PC-9 (cell line): ENCODE measurements around the gene TOM1. TPM values are rescaled to one million over a fixed set of nuclear protein-coding genes. Genes with fewer than 3 reads are reported as not detected.

Source experiments
- BruUV-seq: library from RNA; stranded (reverse); fragments of 400-500 nt; replicated peaks from 2 replicates; lab custom pipeline; 2021; lab: Mats Ljungman, UMichigan
- CTCF ChIA-PET: fragments of 300-600 bp; sonication (Branson Sonifier 250); formaldehyde crosslinking; loops from one replicate; lab custom pipeline; 2022; ENCODE audit warnings: antibody characterized with exemption; lab: Charles Lee
- POLR2A ChIA-PET: fragments of 300-600 bp; sonication (Branson Sonifier 250); formaldehyde crosslinking; loops from one replicate; lab custom pipeline; 2022; ENCODE audit warnings: antibody characterized with exemption; ENCODE audit not compliant: unreplicated experiment; lab: Charles Lee
- DNase-seq, 2 experiments: peaks; one replicate each; pipeline versions ENCODE4 v3.0.0 to v3.0.0-alpha.2; 2015 to 2022; ENCODE audit warnings: mixed read lengths in 1 of 2
- H2AFZ ChIP-seq: fragments of 200-600 bp; sonication (generic); 2 replicates; pipeline ENCODE4 v1.8.1; 2017; ENCODE audit warnings: antibody characterized with exemption
- H3F3A ChIP-seq: fragments of 200-600 bp; sonication (generic); 2 replicates; pipeline ENCODE4 v1.8.1; 2017; ENCODE audit warnings: antibody characterized with exemption, mild to moderate bottlenecking, low read depth; ENCODE audit not compliant: insufficient read depth
- H3K27ac ChIP-seq: fragments of 200-600 bp; sonication (generic); 2 replicates; pipeline ENCODE4 v1.6.1; 2016; ENCODE audit warnings: mixed run types
- H3K27me3 ChIP-seq: fragments of 200-600 bp; sonication (generic); 2 replicates; pipeline ENCODE4 v1.6.1; 2016; ENCODE audit warnings: low read depth, mixed run types; ENCODE audit not compliant: insufficient read depth
- H3K36me3 ChIP-seq: fragments of 200-600 bp; sonication (generic); 2 replicates; pipeline ENCODE4 v1.6.1; 2016; ENCODE audit warnings: low read depth, mixed run types
- H3K4me1 ChIP-seq: fragments of 200-600 bp; sonication (generic); replicated peaks from 2 replicates; pipeline ENCODE4 v1.6.1; 2016; ENCODE audit warnings: mixed run types; ENCODE audit not compliant: insufficient read depth
- H3K4me2 ChIP-seq: fragments of 200-600 bp; sonication (generic); 2 replicates; pipeline ENCODE4 v1.6.1; 2017; ENCODE audit warnings: mixed run types
- H3K4me3 ChIP-seq: fragments of 200-600 bp; sonication (generic); 2 replicates; pipeline ENCODE4 v1.6.1; 2016; ENCODE audit warnings: mixed run types
- H3K79me2 ChIP-seq: fragments of 200-600 bp; sonication (generic); 2 replicates; pipeline ENCODE4 v1.6.1; 2017; ENCODE audit warnings: low read depth, mixed run types
- H3K9me2 ChIP-seq: fragments of 200-600 bp; sonication (generic); 2 replicates; pipeline ENCODE4 v1.8.1; 2017; ENCODE audit warnings: mild to moderate bottlenecking; ENCODE audit not compliant: insufficient read depth
- H3K9me3 ChIP-seq: fragments of 200-600 bp; sonication (generic); 2 replicates; pipeline ENCODE4 v1.8.1; 2016; ENCODE audit warnings: low read depth; ENCODE audit not compliant: insufficient read depth
- H4K20me1 ChIP-seq: fragments of 200-600 bp; sonication (generic); 2 replicates; pipeline ENCODE4 v1.8.1; 2017; ENCODE audit not compliant: insufficient read depth
- CTCF ChIP-seq: fragments of 200-600 bp; sonication (generic); conservative IDR thresholded peaks from 2 replicates; pipeline ENCODE4 v1.6.1; 2017; ENCODE audit warnings: mixed run types, antibody characterized with exemption, mild to moderate bottlenecking, moderate library complexity
- EZH2 ChIP-seq: fragments of 200-600 bp; sonication (generic); IDR thresholded peaks from 2 replicates; pipeline ENCODE4 v1.8.0; 2017; ENCODE audit warnings: antibody characterized with exemption, low read depth
- intact Hi-C: fragments of 100-400 bp; cut with micrococcal nuclease; formaldehyde crosslinking; loops from one replicate; pipeline ENCODE4 v1.10.0; 2022; ENCODE audit not compliant: unreplicated experiment
- total RNA-seq: library from RNA; stranded (reverse); gene quantifications from 2 replicates; pipeline ENCODE4 v1.2.3, GENCODE V29; 2021

TOM1 gene
- total RNA-seq, 1 experiment from 2014 or later = 43.6 TPM

GRCh38 chr22:35367331-35367886 lies 67.7 kb downstream of the TOM1 start:
- TF ChIP-seq CTCF (no peak), EZH2 (no peak)
- ChIA-PET CTCF (no interaction called here), POLR2A (no interaction called here)
- Histone ChIP-seq H3K9me2 (no peaks in the 10 kb centered on the region), H4K20me1 (no peaks in the 10 kb centered on the region), H3K27ac (no peak overlapping the region), H3K79me2 (no peaks in the 10 kb centered on the region), H3K36me3 (no peaks in the 10 kb centered on the region), H3K4me3 (no peak overlapping the region), H2AFZ (no peak overlapping the region), H3F3A (peaks cover 56% of the 10 kb centered on the region), H3K9me3 (no peaks in the 10 kb centered on the region), H3K4me1 (peaks cover 50% of the 10 kb centered on the region), H3K4me2 (no peak overlapping the region), H3K27me3 (no peaks in the 10 kb centered on the region)
- intact Hi-C loops = no loop called here
- DNase-seq = no peak
- BruUV-seq = no TSS peak

GRCh38 chr22:35368386-35368785 lies 68.7 kb downstream of the TOM1 start:
- Histone ChIP-seq H2AFZ (no peak overlapping the region), H4K20me1 (no peaks in the 10 kb centered on the region), H3K4me2 (0 out of 2 replicates have a peak overlapping the region, but pooled peaks have one; percentile 3), H3F3A (peaks cover 49% of the 10 kb centered on the region), H3K4me1 (peaks cover 57% of the 10 kb centered on the region), H3K27ac (no peak overlapping the region), H3K9me3 (no peaks in the 10 kb centered on the region), H3K36me3 (no peaks in the 10 kb centered on the region), H3K4me3 (no peak overlapping the region), H3K27me3 (no peaks in the 10 kb centered on the region), H3K9me2 (no peaks in the 10 kb centered on the region), H3K79me2 (no peaks in the 10 kb centered on the region)
- CTCF ChIA-PET = interaction anchor here (1.2 kb wide), 1 partner anchor 11 kb away, joined by 9 read pairs; no protein-coding TSS in a partner anchor
- POLR2A ChIA-PET = interaction anchor here (0.6 kb wide), 1 partner anchor 218 kb away, joined by 8 read pairs; no protein-coding TSS in a partner anchor
- TF ChIP-seq EZH2 = no peak
- TF ChIP-seq CTCF = no peak
- intact Hi-C loops = no loop called here
- no TSS peak for BruUV-seq
- DNase-seq = peak in 1 of 2 experiments; percentile 60

- Histone ChIP-seq H3K4me1 (peaks cover 47% of the 10 kb centered on the region), H3K27ac (no peak overlapping the region), H4K20me1 (no peaks in the 10 kb centered on the region), H3K9me3 (no peaks in the 10 kb centered on the region), H3K27me3 (no peaks in the 10 kb centered on the region), H3K4me2 (no peak overlapping the region), H2AFZ (no peak overlapping the region), H3K4me3 (no peak overlapping the region), H3K79me2 (no peaks in the 10 kb centered on the region), H3K36me3 (no peaks in the 10 kb centered on the region), H3K9me2 (no peaks in the 10 kb centered on the region), H3F3A (peaks cover 37% of the 10 kb centered on the region)
- POLR2A ChIA-PET = no interaction called here
- intact Hi-C loops = loop anchor here (5.0 to 10.0 kb wide), 3 partner anchors 65 to 685 kb away; no protein-coding TSS in a partner anchor
- DNase-seq = no peak
- CTCF ChIA-PET = no interaction called here
- TF ChIP-seq EZH2 (no peak), CTCF (no peak)
- BruUV-seq = no TSS peak
These were observed 70.3 kb downstream of the TOM1 start for GRCh38 chr22:35369996-35370395.
